HG03571 (cell line): ENCODE results near the gene PCNA.

Experiments used
- ATAC-seq: cut with Tn5 transposase; IDR thresholded peaks from one replicate; pipeline ENCODE4 v1.9.1; 2021; ENCODE audit not compliant: unreplicated experiment

PCNA gene

DNA sequence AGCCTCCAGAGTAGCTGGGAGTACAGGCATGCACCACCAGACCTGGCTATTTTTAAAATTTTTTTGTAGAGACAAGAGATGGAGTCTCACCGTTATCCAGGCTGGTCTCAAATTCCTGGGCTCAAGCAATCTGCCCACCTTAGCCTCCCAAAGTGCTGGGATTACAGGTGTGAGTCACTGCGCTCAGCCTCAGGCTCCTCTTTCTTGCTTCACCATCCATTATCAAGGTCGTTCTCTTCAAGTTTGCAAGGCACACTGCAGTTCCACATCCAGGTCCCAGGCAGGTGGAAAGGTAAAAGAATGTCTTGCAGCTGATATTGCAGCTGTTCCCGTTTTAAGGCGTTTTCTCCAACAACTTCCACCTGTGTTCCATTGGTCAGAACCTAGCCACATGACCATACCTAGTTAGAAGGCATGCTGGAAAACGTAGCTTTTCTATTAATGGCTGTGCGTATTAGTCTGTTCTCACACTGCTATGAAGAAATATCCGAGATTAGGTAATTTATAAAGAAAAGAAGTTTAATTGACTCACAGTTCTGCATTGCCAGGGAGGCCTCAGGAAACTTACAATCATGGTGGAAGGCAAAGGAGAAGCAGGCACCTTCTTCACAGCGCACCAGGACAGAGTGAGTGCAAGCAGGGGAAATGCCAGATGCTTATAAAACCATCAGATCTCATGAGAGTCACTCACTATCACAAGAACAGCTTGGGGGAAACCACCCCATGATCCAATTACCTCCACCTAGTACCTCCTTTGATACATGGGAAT is 51.7 kb downstream of the PCNA start:
- no peak for ATAC-seq

DNA sequence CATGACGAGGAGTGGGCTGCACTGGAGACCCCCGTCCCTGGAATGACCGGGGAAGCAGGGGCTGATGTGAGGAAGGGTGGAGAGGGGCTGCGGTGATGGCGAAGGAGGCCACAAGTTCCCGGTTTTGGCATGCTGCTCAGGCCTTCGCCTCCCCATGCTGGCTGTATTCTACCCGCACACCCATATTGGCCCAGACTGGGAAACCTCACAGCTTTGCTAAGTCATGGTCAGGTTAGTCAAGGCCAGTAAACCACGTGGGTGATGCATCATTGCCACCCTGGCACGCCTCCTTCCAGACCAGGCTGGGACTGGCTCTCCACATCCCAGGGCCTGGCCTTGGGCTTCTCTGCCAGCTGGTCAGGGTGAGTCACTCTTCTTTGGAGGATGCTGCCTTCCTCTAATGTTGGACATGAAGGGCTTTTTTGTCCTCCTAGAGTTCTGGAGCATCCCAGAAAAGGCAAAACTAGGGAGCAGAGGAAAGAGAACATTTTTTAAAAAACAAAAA is 53.8 kb downstream of the PCNA start:
- ATAC-seq, result no peak

DNA sequence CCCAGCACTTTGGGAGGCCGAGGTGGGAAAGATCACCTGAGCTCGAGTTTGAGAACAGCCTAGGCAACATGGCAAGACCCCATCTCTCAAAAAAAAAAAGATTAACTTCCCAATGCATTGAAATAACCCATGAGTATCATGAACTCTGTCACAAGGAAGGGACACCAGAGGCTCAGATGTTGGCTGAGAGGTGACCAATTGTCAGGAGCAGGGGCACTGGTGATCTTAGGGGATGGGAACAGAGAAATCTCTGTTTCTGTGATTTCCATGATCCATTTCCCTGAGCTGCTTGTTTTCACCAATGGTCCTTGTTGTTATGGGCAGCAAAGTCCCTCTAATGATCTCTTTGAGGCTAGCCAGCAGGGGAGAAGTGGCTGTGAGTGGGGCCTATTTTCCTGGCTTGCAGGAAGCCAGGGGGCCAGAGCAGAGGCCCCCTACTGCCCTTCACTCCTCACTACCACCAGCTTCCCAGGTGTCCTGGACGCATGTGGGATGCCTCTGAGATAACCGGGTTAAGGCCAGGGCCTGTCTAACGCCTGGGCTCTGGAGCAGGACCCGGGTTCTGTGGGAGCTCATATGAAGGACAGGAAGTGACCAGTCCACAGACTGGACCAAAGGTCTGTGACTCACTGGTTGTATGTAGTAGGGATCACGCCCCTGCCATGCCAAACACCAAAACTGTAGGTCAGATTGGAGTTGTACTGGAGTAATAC is 54.4 kb downstream of the PCNA start:
- ATAC-seq, result no peak
